ENCODE data around the gene ADAM22.

DNA sequence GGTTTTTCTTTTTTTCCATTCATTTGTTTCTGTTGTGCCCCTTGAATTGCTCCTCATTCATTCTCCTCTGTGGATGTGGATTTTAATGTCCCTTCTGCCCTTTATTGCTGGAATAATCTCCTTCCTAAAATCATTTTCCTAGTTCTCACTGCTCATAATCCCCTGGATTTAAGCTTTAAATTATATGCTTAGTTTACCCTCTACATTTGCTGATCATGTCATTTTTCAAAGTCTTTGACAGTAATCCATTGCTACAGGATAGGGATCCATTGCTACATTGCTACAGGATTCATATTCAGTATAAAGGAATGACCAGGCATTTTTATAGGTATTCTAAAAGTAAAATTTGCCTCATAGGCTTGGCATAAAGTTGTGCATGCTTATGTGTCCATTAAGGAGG is 14.3 kb downstream of the ADAM22 start:
- TF ChIP-seq, protein P1, sequence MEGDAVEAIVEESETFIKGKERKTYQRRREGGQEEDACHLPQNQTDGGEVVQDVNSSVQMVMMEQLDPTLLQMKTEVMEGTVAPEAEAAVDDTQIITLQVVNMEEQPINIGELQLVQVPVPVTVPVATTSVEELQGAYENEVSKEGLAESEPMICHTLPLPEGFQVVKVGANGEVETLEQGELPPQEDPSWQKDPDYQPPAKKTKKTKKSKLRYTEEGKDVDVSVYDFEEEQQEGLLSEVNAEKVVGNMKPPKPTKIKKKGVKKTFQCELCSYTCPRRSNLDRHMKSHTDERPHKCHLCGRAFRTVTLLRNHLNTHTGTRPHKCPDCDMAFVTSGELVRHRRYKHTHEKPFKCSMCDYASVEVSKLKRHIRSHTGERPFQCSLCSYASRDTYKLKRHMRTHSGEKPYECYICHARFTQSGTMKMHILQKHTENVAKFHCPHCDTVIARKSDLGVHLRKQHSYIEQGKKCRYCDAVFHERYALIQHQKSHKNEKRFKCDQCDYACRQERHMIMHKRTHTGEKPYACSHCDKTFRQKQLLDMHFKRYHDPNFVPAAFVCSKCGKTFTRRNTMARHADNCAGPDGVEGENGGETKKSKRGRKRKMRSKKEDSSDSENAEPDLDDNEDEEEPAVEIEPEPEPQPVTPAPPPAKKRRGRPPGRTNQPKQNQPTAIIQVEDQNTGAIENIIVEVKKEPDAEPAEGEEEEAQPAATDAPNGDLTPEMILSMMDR (conservative IDR thresholded peaks at IDR 0.05 in 1 of 2, IDR thresholded peaks at IDR 0.05 in 1 of 2; ENCODE audit: low read depth in 1 of 2, low read length in 2 of 2), result no peak
- TF ChIP-seq EZH2 (IDR thresholded peaks at IDR 0.05; ENCODE audit: low read length, missing control alignments), result no peak
